Omental fat pad (tissue), 4 donors: ENCODE data around the gene FMN1. TPM values are rescaled to one million over a fixed set of nuclear protein-coding genes. Genes with fewer than 3 reads are reported as not detected.

Source experiments
- ATAC-seq: fragments of 150-250 bp; one replicate; pipeline ENCODE4 v1.9.1; 2016; ENCODE audit warnings: mild to moderate bottlenecking, moderate library complexity; ENCODE audit not compliant: low FRiP score
- DNase-seq: peaks from one replicate; pipeline ENCODE4 v3.0.0-alpha.2; 2019; ENCODE audit warnings: low spot score
- total RNA-seq, 4 donors: library from RNA; depleted of rRNA; stranded (reverse); fragments of >200 nt; gene quantifications; one replicate each; pipeline ENCODE4 v1.1.0, GENCODE V29; 2016
- TF ChIP-seq, protein P1 (sequence below), 3 donors: fragments of 450-650 bp; IDR thresholded peaks; one replicate each; pipeline ENCODE4 v1.5.1; 2016 to 2017; ENCODE audit warnings: antibody characterized with exemption in 3 of 3, mild to moderate bottlenecking in 3 of 3, moderate library complexity in 2 of 3

The FMN1 gene
- total RNA-seq, 4 donors from 2014 or later, result 19.9 to 35.5 (median 28.5) TPM

GRCh38 chr15:33115191-33115861 is 79.2 kb downstream of the FMN1 start:
- DNase-seq, result no peak
- TF ChIP-seq, protein P1, sequence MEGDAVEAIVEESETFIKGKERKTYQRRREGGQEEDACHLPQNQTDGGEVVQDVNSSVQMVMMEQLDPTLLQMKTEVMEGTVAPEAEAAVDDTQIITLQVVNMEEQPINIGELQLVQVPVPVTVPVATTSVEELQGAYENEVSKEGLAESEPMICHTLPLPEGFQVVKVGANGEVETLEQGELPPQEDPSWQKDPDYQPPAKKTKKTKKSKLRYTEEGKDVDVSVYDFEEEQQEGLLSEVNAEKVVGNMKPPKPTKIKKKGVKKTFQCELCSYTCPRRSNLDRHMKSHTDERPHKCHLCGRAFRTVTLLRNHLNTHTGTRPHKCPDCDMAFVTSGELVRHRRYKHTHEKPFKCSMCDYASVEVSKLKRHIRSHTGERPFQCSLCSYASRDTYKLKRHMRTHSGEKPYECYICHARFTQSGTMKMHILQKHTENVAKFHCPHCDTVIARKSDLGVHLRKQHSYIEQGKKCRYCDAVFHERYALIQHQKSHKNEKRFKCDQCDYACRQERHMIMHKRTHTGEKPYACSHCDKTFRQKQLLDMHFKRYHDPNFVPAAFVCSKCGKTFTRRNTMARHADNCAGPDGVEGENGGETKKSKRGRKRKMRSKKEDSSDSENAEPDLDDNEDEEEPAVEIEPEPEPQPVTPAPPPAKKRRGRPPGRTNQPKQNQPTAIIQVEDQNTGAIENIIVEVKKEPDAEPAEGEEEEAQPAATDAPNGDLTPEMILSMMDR (IDR thresholded peaks at IDR 0.05), result no peak
- no peak for ATAC-seq

GRCh38 chr15:33114374-33114717 is 80.2 kb downstream of the FMN1 start:
- DNase-seq (no peak), ATAC-seq (no peak)
- TF ChIP-seq, protein P1 (IDR thresholded peaks at IDR 0.05), result no peak

DNA sequence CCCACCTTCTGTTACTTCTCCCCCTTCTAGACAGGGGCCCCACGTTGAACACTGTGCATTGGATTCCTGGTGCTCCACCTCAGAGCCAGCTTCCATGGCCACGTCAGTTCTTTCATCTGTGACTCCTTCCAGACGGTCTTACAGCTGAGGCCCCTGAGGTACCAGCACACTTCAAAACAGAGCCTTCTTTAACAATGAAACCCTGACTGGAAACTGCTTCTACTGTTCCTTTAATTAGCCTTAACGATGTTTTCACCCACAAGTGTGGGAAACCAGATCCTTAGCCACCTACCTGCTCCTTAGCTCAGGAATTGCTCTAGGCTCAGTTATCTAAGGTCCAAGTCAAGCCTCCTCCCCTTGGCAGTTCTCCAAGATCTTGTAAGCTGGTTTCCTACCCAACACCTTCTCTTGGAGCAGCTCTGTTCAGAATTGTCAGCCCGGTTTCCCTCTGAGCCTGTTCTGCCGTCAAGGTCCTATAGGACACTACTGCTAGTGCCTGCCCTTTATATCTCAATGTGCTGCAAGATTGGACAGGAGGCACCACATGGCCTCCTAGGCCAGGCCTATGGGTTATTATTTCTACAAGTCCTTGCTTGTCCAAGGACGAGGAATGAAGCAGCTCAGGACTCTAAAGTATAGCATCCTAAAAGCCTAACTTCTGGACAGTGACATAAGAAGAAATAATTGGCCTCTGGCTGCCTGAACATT is 80.7 kb downstream of the FMN1 start:
- DNase-seq (no peak), ATAC-seq (no peak)
- TF ChIP-seq, protein P1 (IDR thresholded peaks at IDR 0.05), result no peak

- ATAC-seq, result no peak
Measured at GRCh38 chr15:33112541-33113105, 81.9 kb downstream of the FMN1 start.

GRCh38 chr15:33111041-33111451 is 83.5 kb downstream of the FMN1 start:
- TF ChIP-seq, protein P1 (IDR thresholded peaks at IDR 0.05), result no peak
- ATAC-seq (no peak), DNase-seq (no peak)

More at GRCh38 chr15:33112541-33113105, 81.9 kb downstream of the FMN1 start:
- TF ChIP-seq, protein P1 (IDR thresholded peaks at IDR 0.05), result no peak
- DNase-seq, result no peak

DNA sequence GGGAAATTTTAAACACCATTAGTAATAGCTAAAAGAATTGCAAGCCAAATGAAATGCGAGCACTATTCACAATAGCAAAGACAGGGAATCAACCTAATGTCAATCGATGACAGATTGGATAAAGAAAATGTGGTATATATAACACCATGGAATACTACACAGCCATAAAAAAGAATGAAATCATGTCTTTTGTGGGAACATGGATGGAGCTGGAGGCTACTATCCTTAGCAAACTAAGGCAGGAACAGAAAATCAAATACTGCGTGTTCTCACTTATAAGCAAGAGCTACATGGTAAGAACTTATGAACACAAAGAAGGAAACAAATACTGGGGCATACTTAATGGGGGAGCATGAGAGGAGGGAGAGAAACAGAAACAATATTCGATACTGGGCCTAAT is 85.2 kb downstream of the FMN1 start:
- DNase-seq (no peak), ATAC-seq (no peak)
- TF ChIP-seq, protein P1 (IDR thresholded peaks at IDR 0.05), result no peak
